IPS DF 4.7 (cell line): Measurements from ENCODE around the gene TEC.
"Not testable (repeated sequence)": the region's sequence is repeated elsewhere in the genome, so short reads cannot be mapped to it uniquely, and the experiment has no call there.

Experiments
- DNase-seq: peaks from one replicate; pipeline ENCODE4 v3.0.0-alpha.2; 2013; ENCODE audit warnings: low spot score; ENCODE audit errors: extremely low read depth

Gene TEC

GRCh38 chr4:48268956-48269860, at the start of gene TEC:
Gene TEC (minus strand): TSS chr4:48269838. CDS start chr4:48228614, 41,224 bp downstream.
- DNase-seq = no peak

GRCh38 chr4:48315728-48316630, 46.3 kb upstream of the TEC start:
- DNase-seq = no peak

DNA sequence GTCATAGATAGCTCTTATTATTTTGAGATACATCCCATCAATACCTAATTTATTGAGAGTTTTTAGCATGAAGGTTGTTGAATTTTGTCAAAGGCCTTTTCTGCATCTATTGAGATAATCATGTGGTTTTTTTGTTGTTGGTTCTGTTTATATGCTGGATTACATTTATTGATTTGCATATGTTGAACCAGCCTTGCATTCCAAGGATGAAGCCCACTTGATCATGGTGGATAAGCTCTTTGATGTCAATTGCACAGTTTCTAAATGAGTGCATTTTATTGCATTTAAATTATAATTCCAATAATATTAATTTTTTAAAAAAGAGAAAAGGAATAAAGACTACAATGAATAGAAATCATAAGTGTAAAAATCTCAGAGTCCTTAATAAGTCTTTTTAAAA, 45.1 kb upstream of the TEC start:
- DNase-seq = not testable (repeated sequence)

GRCh38 chr4:48311896-48312295, 42.3 kb upstream of the TEC start:
- no peak for DNase-seq

DNA sequence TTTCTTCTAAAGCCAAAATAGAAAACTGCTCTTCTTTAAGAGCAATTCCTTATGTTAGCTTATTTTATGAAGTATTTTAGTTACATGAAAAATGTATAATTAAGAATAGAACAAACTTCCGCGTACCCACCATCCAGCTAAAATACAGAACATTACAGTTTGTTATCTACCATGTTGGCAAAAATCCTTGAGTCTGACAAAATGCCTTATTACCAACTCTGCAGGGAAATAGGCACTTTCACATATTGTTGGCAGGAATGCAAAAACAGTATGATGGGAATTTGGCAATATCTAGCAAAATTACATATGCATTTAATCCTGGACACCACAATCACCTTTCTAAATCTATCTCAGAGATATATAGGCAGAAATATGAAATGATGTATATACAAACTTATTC, 39.3 kb upstream of the TEC start:
- no peak for DNase-seq

DNA sequence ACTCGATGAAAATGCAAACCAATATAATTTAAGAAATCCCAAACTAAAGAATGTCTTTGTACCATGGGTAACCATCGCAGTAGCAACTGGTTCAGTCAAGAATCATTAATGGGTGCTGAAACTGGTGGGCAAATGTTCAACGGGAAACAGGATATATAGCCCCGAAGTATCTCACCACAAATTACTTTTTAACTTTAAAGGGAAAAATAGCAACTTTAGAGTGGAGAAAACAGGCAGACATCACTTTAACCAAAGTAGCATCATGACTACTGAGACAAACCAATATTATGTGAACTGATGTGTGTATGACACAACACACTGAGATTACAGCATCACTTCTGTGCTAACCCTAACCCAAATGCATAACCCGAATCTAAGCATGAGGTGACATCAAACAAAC, 37.9 kb upstream of the TEC start:
- DNase-seq = no peak

DNA sequence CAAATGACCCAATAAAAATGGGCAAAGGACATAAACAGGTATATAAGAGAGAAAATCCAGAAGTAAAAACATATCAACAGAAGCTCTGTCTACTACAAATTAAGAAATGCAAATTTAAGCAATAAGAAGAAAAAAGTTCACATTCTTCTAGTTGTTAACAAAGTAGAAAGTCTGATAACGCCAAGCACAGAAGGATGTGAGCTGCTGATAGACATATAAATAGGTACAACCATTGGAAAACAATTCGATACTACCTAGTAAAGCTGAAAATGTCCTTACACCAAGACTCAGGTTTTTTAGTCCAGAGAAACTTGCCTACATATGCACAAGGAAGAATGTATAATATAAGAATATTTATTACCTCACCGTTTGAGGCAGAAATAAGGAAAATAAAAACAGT, 35.9 kb upstream of the TEC start:
- no peak for DNase-seq

- no peak for DNase-seq
Measured at GRCh38 chr4:48300004-48300403, 30.4 kb upstream of the TEC start.

GRCh38 chr4:48299560-48299959, 29.9 kb upstream of the TEC start:
- DNase-seq = no peak

- DNase-seq = no peak
Measured at GRCh38 chr4:48297256-48297846, 27.7 kb upstream of the TEC start.

DNA sequence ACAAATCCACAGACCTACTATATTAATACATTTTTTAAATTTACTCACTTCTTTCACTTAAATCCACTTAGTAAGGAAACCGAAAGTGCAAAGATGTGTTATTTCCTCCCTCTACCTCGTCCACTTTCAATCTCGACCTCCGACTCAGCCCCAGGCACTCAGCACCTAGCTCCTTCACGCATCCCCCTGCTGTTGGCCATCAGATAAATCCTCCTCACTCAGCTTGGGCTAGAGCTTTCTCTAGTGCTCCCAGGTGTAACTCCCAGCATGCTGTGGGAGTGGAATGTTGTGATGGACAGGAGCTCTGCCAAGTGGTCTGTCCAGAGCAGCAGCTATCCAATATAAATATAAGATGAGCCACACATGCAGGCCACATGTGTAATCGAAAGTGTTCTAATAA, 26.7 kb upstream of the TEC start:
- no peak for DNase-seq

GRCh38 chr4:48295116-48295515, 25.5 kb upstream of the TEC start:
- DNase-seq = no peak

DNA sequence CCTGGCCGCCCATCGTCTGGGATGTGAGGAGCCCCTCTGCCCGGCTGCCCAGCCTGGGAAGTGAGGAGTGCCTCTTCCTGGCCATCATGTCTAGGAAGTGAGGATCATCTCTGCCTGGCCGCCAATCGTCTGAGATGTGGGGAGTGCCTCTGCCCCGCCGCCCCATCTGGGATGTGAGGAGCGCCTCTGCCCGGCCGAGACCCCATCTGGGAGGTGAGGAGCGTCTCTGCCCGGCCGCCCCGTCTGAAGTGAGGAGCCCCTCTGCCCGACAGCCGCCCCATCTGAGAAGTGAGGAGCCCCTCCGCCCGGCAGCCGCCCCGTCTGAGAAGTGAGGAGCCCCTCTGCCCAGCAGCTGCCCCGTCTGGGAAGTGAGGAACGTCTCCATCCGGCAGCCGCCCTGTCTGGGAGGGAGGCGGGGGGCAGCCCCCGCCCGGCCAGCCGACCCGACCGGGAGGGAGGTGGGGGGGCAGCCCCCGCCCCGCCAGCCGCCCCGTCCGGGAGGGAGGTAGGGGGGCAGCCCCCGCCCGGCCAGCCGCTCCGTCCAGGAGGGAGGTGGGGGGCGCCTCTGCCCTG, 22.7 kb upstream of the TEC start:
- DNase-seq = not testable (repeated sequence)

DNA sequence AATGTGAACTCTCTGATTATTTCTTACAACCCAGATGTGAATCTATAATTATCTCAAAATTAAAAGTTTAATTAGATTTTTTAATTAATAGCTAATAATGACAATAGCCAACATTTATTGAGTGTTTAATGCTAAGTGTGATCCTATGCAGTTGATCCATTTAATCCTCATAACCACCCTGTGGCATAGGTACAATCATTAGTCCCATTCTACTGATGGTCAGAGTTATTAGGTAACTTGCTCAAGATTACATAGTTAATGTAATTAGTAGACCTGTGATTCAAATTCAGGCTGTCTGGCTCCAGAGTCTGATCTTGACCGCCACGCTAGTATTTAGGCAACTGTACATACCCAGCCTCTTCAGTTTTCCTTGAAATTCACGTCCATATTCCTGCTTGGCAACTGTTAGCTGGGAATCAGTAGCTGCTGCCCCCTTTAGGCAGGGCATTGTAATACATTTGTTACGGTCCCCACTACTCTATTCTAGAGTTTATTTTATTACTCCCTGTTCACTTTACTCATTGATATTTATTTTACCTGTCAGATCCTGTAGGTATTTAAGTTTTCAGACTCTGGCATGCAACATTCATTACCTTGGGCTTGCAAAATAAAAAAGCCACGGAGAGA, 20.6 kb upstream of the TEC start:
- no peak for DNase-seq

DNA sequence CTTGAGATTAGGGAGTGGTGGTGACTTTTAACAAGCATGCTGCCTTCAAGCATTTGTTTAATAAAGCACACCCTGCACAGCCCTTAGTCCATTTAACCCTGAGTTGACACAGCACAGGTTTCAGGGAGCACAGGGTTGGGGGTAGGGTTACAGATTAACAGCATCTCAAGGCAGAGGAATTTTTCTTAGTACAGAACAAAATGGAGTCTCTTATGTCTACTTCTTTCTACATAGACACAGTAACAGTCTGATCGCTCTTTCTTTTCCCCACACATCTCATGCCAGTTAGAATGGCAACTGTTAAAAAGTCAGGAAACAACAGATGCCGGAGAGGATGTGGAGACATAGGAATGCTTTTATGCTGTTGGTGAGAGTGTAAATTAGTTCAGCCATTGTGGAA, 16.4 kb upstream of the TEC start:
- not testable (repeated sequence) for DNase-seq

GRCh38 chr4:48285640-48286039, 16.0 kb upstream of the TEC start:
- not testable (repeated sequence) for DNase-seq

DNA sequence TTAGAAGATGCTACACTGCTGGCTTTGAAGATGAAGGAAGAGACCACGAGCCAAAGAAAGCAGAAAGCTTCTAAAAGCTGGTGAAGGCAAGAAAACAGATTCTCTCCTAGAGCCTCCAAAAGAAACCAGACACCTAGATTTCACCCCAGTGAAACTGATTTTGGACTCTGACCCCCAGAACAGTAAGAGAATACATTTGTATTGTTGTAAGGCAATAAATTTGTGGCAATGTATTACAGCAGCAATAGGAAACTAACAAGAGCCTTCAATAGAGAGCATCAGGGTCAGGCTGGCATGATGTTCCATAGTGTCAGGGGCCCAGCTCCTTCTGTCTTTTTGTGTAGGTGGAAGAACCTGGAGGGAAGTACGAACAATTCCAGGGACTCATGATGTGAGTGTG, 6.0 kb upstream of the TEC start:
- no peak for DNase-seq

- DNase-seq = no peak
Measured at GRCh38 chr4:48275247-48275646, 5.6 kb upstream of the TEC start.

- no peak for DNase-seq
Measured at GRCh38 chr4:48271626-48272025, 2.0 kb upstream of the TEC start.

- no peak for DNase-seq
Measured at GRCh38 chr4:48270951-48271473, 1.4 kb upstream of the TEC start.

- DNase-seq = no peak
Measured at GRCh38 chr4:48270523-48270897, 872 bp upstream of the TEC start.
